ENCODE data around the gene SEC63. TPM values are rescaled to one million over a fixed set of nuclear protein-coding genes. Genes with fewer than 3 reads are reported as not detected.
"Not testable (repeated sequence)": the region's sequence is repeated elsewhere in the genome, so short reads cannot be mapped to it uniquely, and the experiment has no call there.

The SEC63 gene
- total and polyA plus RNA-seq, 2 of the 4 experiments (the other 2 are of a cell fraction), result 8.6 to 22.4 TPM

DNA sequence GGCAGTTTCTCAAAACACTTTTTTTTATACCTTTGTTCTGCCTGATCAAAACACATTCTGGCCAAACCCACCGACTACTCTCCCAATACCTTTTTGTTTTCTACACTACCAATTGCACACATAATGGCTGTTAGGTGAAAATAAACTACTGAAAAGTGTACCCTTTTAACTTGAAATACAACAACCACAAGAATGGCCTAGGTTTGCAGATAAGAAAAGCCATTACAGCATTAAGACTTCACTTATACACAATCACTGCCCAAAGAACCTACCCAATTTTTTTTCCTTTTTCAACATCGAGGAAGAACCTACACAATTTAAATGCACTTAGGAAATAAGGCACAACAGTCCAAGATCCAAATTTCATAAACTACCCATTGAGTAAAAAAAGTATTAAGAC, 1.8 kb downstream of the SEC63 start (continued):
- TF ChIP-seq, protein P1, sequence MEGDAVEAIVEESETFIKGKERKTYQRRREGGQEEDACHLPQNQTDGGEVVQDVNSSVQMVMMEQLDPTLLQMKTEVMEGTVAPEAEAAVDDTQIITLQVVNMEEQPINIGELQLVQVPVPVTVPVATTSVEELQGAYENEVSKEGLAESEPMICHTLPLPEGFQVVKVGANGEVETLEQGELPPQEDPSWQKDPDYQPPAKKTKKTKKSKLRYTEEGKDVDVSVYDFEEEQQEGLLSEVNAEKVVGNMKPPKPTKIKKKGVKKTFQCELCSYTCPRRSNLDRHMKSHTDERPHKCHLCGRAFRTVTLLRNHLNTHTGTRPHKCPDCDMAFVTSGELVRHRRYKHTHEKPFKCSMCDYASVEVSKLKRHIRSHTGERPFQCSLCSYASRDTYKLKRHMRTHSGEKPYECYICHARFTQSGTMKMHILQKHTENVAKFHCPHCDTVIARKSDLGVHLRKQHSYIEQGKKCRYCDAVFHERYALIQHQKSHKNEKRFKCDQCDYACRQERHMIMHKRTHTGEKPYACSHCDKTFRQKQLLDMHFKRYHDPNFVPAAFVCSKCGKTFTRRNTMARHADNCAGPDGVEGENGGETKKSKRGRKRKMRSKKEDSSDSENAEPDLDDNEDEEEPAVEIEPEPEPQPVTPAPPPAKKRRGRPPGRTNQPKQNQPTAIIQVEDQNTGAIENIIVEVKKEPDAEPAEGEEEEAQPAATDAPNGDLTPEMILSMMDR (conservative IDR thresholded peaks at IDR 0.05; ENCODE audit: low read depth, low read length), result no peak
- TF ChIP-seq NFE2L2 (IDR thresholded peaks at IDR 0.05; ENCODE audit: low read depth, low read length), result no peak
- no peak for TF ChIP-seq CHD1 (IDR thresholded peaks at IDR 0.05; ENCODE audit: low read depth, low read length)
- no peak for TF ChIP-seq RFX5 (IDR thresholded peaks at IDR 0.05; ENCODE audit: low read depth, low read length)
- no peak for TF ChIP-seq CEBPB (IDR thresholded peaks at IDR 0.05; ENCODE audit: low read depth, low read length)

DNA sequence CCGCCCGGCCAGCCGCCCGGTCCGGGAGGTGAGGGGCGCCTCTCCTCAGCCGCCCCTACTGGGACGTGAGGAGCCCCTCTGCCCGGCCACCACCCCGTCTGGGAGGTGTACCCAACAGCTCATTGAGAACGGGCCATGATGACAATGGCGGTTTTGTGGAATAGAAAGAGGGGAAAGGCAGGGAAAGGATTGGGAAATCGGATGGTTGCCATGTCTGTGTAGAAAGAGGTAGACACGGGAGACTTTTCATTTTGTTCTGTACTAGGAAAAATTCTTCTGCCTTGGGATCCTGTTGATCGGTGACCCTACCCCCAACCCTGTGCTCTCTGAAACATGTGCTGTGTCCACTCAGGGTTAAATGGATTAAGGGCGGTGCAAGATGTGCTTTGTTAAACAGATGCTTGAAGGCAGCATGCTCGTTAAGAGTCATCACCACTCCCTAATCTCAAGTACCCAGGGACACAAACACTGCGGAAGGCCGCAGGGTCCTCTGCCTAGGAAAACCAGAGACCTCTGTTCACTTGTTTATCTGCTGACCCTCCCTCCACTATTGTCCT, 4.1 kb downstream of the SEC63 start:
- Histone ChIP-seq H4K20me1 (ENCODE audit: insufficient read depth, low read length) (peaks cover 57% of the 10 kb centered on the region), H3K79me1 (ENCODE audit: low read depth in 1 of 2, low read length in 2 of 2) (peaks cover 0 to 40% of the 10 kb centered on the region in 2 experiments)
- POLR2A ChIA-PET (ENCODE audit: unreplicated experiment); H3K9ac ChIP-seq (ENCODE audit: low read depth, low read length); H2AK9ac ChIP-seq (replicated peaks; ENCODE audit: low read depth, low read length, poor library complexity); H3K56ac ChIP-seq (ENCODE audit: extremely low read depth, insufficient read depth, low read length); H3K4me3 ChIP-seq (ENCODE audit: insufficient read depth, low read depth, low read length); H2BK20ac ChIP-seq (ENCODE audit: low read depth, low read length); H3K9me1 ChIP-seq (ENCODE audit: insufficient read depth, low read length); H4K91ac ChIP-seq (ENCODE audit: insufficient read depth, low read depth, low read length); H3K27me3 ChIP-seq (ENCODE audit: control insufficient read depth, insufficient read depth, low read length); H2BK5ac ChIP-seq (ENCODE audit: low read depth, low read length, poor library complexity, severe bottlenecking); H2BK15ac ChIP-seq (ENCODE audit: low read depth, low read length); H2AK5ac ChIP-seq (ENCODE audit: low read depth, low read length); H3K4ac ChIP-seq (ENCODE audit: low read depth, low read length); H3K18ac ChIP-seq (ENCODE audit: low read depth, low read length); H4K8ac ChIP-seq (ENCODE audit: low read depth in 2 of 2, low read length in 2 of 2); H3K27ac ChIP-seq (ENCODE audit: insufficient read depth, low read length); H3K9me3 ChIP-seq (ENCODE audit: control insufficient read depth, insufficient read depth, low read length); ATAC-seq (ENCODE audit: low read depth); BruUV-seq (replicated peaks); H4K5ac ChIP-seq (ENCODE audit: low read depth, low read length); H3K36me3 ChIP-seq (ENCODE audit: control insufficient read depth, insufficient read depth, low read length); in situ Hi-C loops (cut with MboI; ENCODE audit: low sequenced_read_pairs); H3K4me1 ChIP-seq (ENCODE audit: control insufficient read depth, insufficient read depth, low read length); H2AFZ ChIP-seq (replicated peaks; ENCODE audit: low read length, poor library complexity); H3K14ac ChIP-seq (replicated peaks; ENCODE audit: low read depth, low read length); DNase-seq; dilution Hi-C loops (cut with HindIII; ENCODE audit: low sequenced_read_pairs, unreplicated experiment); H3K23ac ChIP-seq (ENCODE audit: low read depth, low read length); H3K4me2 ChIP-seq (ENCODE audit: low read depth, low read length); H2BK120ac ChIP-seq (ENCODE audit: low read depth, low read length): not testable (repeated sequence)
- CTCF ChIA-PET, result interaction anchor here (0.7 kb wide), 1 partner anchor 26 kb away, joined by 4 read pairs; no protein-coding TSS in a partner anchor
- WGBS, 2 experiments (ENCODE audit: extremely low coverage in 2 of 2, insufficient read length in 1 of 2), result no CpG with 5 or more reads among the region's 19 CpGs
- intact Hi-C loops (cut with micrococcal nuclease), result loop anchor here (5.0 to 10.0 kb wide), 2 partner anchors 72 to 279 kb away; no protein-coding TSS in a partner anchor
